Esophagus (tissue), 2 donors: ENCODE measurements around the gene ZXDC. TPM values are rescaled to one million over a fixed set of nuclear protein-coding genes. Genes with fewer than 3 reads are reported as not detected.

ENCODE experiments used
- H3K27ac ChIP-seq, 2 donors: one replicate each; pipeline ENCODE4 v1.5.1; 2013; ENCODE audit warnings: low read depth in 2 of 2, mild to moderate bottlenecking in 2 of 2, inconsistent platforms in 1 of 2, low read length in 1 of 2, moderate library complexity in 1 of 2
- H3K27me3 ChIP-seq, 2 donors: one replicate each; pipeline ENCODE4 v1.6.1; 2013; ENCODE audit warnings: low read length in 2 of 2, control low read depth in 1 of 2, mild to moderate bottlenecking in 1 of 2; ENCODE audit not compliant: insufficient read depth in 2 of 2, control insufficient read depth in 1 of 2
- H3K36me3 ChIP-seq, 2 donors: one replicate each; pipeline ENCODE4 v1.6.1; 2013; ENCODE audit warnings: low read length in 1 of 2; ENCODE audit not compliant: control insufficient read depth in 2 of 2, insufficient read depth in 2 of 2
- H3K4me1 ChIP-seq, 2 donors: one replicate each; pipeline ENCODE4 v1.6.1; 2013; ENCODE audit warnings: low read length in 1 of 2; ENCODE audit not compliant: control insufficient read depth in 2 of 2, insufficient read depth in 2 of 2
- H3K4me3 ChIP-seq, 2 donors: one replicate each; pipeline ENCODE4 v1.5.1; 2013; ENCODE audit warnings: low read length in 2 of 2, mild to moderate bottlenecking in 2 of 2, low read depth in 1 of 2, moderate library complexity in 1 of 2
- H3K9me3 ChIP-seq, 2 donors: one replicate each; pipeline ENCODE4 v1.6.1; 2013; ENCODE audit warnings: mild to moderate bottlenecking in 2 of 2, low read depth in 1 of 2, low read length in 1 of 2, moderate library complexity in 1 of 2; ENCODE audit not compliant: control insufficient read depth in 2 of 2, insufficient read depth in 1 of 2
- WGBS, 2 donors: extraction: QIAGEN DNeasy Blood & Tissue Kit; methylation state at CpG; one replicate each; pipeline ENCODE4 v1.1.7; 2013; 5-methylcytosine and 5-hydroxymethylcytosine counted together
- polyA plus RNA-seq, 2 donors: library from polyadenylated mRNA; stranded (reverse); fragments of 200-250 nt; gene quantifications; one replicate each; pipeline ENCODE4 v1.2.3, GENCODE V29; 2013
- donor health status: healthy with polysubstance abuse.
- donor health status: Bipolar disorder and iron deficiency.

ZXDC gene
- polyA plus RNA-seq, 2 donors: 9.2 to 13.3 TPM

DNA sequence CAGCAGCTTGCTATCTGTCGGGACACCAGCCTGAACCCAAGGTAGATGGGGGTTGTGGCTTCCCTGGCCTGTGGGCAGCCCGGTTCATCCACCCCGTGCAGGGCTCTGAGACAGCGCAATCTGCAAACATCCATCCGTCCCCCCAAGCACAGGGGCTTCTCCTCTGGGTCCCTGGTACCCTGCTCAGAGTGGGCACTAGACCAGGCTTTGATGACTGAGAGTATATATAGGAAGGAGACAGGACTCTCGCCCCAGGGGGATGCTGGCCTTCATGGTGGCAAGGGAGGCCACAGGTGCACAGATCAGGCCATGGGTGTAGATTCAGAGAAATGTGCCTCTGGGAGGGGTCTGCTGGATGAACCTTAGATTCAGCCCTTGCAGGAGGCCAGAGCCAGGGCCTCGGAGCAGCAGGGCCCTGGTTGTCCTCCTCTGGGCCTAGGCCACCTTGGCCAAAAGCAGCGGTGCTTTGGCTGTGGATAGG lies 40.7 kb downstream of the ZXDC start:
- Histone ChIP-seq H3K4me1 (no peaks in the 10 kb centered on the region), H3K27me3 (no peaks in the 10 kb centered on the region), H3K4me3 (no peak overlapping the region), H3K27ac (no peak overlapping the region), H3K9me3 (no peaks in the 10 kb centered on the region), H3K36me3 (peaks cover 8 to 48% of the 10 kb centered on the region in 2 donors)
- 93 to 94% methylated on average over 8 of the region's 8 CpGs for WGBS, 2 donors

- H3K27ac ChIP-seq: no peak overlapping the region
- H3K36me3 ChIP-seq: peaks cover 8 to 41% of the 10 kb centered on the region in 2 donors
- H3K4me1 ChIP-seq: no peaks in the 10 kb centered on the region
- no peaks in the 10 kb centered on the region for H3K9me3 ChIP-seq
- H3K27me3 ChIP-seq: no peaks in the 10 kb centered on the region
- WGBS, 2 donors: 83 to 85% methylated on average over 6 of the region's 6 CpGs
- H3K4me3 ChIP-seq: no peak overlapping the region
These were observed 41.5 kb downstream of the ZXDC start for GRCh38 chr3:126434264-126434590.

DNA sequence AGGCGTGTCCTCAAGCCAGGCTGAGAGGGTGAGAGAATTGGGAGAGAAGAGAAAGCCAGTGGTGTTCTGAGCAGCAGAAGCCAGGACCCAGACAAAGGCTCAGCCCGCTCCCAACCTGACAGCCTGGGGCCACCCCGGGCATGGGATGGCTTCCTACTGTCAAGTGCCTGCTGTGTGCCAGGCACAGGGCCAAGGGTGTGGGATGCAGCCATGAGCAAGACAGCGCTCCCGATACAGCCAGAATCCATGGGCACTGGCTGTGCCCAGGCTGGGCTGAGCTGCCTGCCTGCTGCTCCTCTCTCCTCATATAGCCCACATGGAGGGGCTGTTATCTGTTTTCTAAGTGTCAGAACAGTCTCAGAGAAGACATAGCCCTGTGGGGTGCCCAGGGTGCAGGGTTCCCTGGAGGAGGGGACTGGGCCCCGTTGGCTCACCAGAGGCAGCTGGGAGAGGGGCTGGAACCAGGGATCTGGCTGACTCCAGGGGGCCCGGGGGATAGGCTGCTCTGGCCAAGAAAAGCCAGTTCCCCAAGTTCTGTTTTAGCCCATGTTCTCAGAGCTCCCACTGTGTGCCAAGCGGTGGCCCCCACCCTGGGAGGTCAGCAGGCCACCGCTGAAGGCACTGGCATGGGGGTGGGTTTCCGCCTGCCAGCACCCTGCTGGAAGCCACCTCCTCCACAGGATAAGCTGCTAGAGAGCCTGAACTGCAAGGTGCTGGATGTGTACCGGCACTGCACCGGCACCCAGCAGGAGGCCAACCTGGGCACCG lies 42.0 kb downstream of the ZXDC start:
- H3K36me3 ChIP-seq: peaks cover 5 to 38% of the 10 kb centered on the region in 2 donors
- H3K9me3 ChIP-seq: no peaks in the 10 kb centered on the region
- 80 to 81% methylated on average over 13 of the region's 13 CpGs for WGBS, 2 donors

DNA sequence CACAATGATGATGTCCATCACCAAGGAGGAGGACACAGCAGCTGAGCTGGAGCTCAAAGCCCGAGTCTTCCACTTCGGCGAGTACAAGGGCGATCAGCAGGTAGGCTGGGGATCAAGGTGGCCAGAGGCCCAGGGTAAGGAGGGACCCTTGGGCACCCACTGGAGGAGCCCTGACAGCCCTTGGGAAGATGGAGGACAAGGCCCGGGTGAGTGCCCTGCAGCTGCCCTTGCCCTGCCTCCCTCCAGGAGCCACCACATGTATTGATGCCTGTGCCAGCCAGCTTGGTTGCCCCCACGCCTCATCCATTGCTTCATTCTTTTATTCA lies 42.6 kb downstream of the ZXDC start:
- H3K4me3 ChIP-seq: no peak overlapping the region
- H3K4me1 ChIP-seq: no peaks in the 10 kb centered on the region
- H3K27ac ChIP-seq: no peak overlapping the region
- H3K9me3 ChIP-seq: no peaks in the 10 kb centered on the region
- 92 to 93% methylated on average over 6 of the region's 6 CpGs for WGBS, 2 donors
- no peaks in the 10 kb centered on the region for H3K27me3 ChIP-seq
- peaks cover 4 to 33% of the 10 kb centered on the region in 2 donors for H3K36me3 ChIP-seq

More for the DNA sequence above, 42.0 kb downstream of the ZXDC start:
- Histone ChIP-seq H3K4me1 (no peaks in the 10 kb centered on the region), H3K4me3 (no peak overlapping the region), H3K27me3 (no peaks in the 10 kb centered on the region), H3K27ac (no peak overlapping the region)

DNA sequence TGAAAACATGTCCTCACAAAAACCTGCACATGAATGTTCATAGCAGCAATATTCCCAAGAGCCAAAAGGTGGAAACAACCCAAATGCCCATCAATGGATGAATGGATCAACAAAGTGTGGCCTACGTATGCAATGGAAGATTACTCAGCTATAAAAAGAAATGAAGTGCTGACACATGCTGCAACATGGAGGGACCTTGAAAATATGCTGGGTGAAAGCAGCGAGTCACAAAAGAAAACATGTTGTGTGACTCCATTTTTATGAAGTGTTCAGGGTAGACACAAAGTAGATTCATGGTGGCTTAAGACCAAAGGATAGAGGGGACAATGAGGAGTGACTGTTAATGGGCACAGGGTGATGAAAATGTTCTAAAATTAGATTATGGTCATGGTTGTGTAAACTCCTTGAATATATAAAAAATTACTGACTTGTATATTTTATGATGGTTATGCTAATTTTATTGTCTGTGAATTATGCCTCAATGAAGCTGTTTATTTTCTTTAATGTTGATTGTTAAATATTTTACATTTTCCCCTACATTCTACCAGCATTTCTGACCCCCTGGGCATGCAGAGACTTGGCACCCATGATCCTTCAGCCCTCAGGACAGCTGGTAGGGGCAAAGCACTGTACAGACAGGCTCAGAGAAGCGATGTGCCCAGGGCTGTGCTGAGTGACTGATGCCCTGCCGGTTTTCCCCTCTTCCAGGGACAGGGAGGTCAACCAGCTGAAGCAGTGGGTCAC lies 43.2 kb downstream of the ZXDC start:
- WGBS, 2 donors: 82 to 90% methylated on average over 4 of the region's 4 CpGs

GRCh38 chr3:126431103-126431534 lies 44.6 kb downstream of the ZXDC start:
- no peaks in the 10 kb centered on the region for H3K9me3 ChIP-seq
- H3K4me1 ChIP-seq: no peaks in the 10 kb centered on the region
- H3K4me3 ChIP-seq: no peak overlapping the region
- H3K27me3 ChIP-seq: no peaks in the 10 kb centered on the region
- no peak overlapping the region for H3K27ac ChIP-seq
- peaks cover 4 to 20% of the 10 kb centered on the region in 2 donors for H3K36me3 ChIP-seq
- 65 to 75% methylated on average over 1 of the region's 1 CpG for WGBS, 2 donors

More for the DNA sequence above, 43.2 kb downstream of the ZXDC start:
- Histone ChIP-seq H3K27me3 (no peaks in the 10 kb centered on the region), H3K9me3 (no peaks in the 10 kb centered on the region), H3K36me3 (peaks cover 4 to 29% of the 10 kb centered on the region in 2 donors), H3K27ac (no peak overlapping the region), H3K4me1 (no peaks in the 10 kb centered on the region), H3K4me3 (no peak overlapping the region)

- no peaks in the 10 kb centered on the region for H3K4me1 ChIP-seq
- 77 to 87% methylated on average over 3 of the region's 3 CpGs for WGBS, 2 donors
- no peak overlapping the region for H3K4me3 ChIP-seq
- peaks cover 0 to 5% of the 10 kb centered on the region in 2 donors for H3K9me3 ChIP-seq
- no peak overlapping the region for H3K27ac ChIP-seq
- no peaks in the 10 kb centered on the region for H3K27me3 ChIP-seq
- H3K36me3 ChIP-seq: peaks cover 0 to 3% of the 10 kb centered on the region in 2 donors
These were observed 50.9 kb downstream of the ZXDC start for GRCh38 chr3:126424751-126425150.

- Histone ChIP-seq H3K27ac (no peak overlapping the region), H3K27me3 (no peaks in the 10 kb centered on the region), H3K9me3 (peaks cover 0 to 5% of the 10 kb centered on the region in 2 donors), H3K36me3 (peaks cover 0 to 3% of the 10 kb centered on the region in 2 donors), H3K4me3 (no peak overlapping the region), H3K4me1 (no peaks in the 10 kb centered on the region)
- 96% methylated on average over 10 of the region's 10 CpGs for WGBS, 2 donors
These were observed 51.5 kb downstream of the ZXDC start for GRCh38 chr3:126424039-126424717.

- H3K36me3 ChIP-seq: peaks cover 0 to 3% of the 10 kb centered on the region in 2 donors
- H3K27ac ChIP-seq: no peak overlapping the region
- H3K27me3 ChIP-seq: no peaks in the 10 kb centered on the region
- 85 to 89% methylated on average over 26 of the region's 26 CpGs for WGBS, 2 donors
- no peaks in the 10 kb centered on the region for H3K4me1 ChIP-seq
- peaks cover 0 to 5% of the 10 kb centered on the region in 2 donors for H3K9me3 ChIP-seq
- H3K4me3 ChIP-seq: no peak overlapping the region
These were observed 52.3 kb downstream of the ZXDC start for GRCh38 chr3:126423191-126424038.
